ENCODE results near the gene CCDC180. TPM values are rescaled to one million over a fixed set of nuclear protein-coding genes. Genes with fewer than 3 reads are reported as not detected.

The CCDC180 gene
- 1 to 10 TPM; 3.4 to 4.3 TPM for total RNA-seq

DNA sequence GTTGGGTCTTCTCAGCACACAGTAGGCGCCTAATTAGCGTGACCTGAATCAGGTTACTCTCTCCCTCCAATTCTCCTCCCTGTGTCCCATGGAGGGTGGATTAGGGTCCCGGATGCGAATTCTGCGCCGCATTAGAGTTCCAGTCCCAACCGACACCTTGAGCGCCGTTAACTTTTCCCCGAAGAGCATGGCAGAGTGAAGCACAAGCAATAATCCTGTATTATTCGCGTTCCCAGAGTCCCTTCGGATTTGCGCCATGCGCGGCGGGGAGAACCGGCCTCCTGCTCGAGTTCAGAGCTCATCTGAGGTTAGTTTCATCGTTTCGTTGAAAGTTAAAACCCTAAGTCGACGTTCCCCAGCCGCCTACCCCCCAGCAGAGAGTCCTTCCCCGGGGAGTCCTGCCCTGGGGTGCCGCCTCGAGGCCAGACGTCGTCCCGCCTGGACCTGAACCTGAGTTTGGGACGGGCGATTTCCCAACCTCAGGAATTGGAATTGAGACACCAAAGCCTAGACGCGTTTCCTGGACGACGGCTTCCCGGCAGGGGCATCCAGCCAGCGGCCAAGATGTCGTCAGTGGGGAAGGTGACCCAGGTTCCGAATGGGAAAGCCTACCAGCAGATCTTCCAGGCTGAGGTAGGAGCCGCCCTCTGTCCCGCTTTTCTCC is at the start of gene CCDC180:
Gene CCDC180 (plus strand): TSS at position 160 of the 664 bp plus-strand sequence. CDS start 405 bp downstream, at position 565.

Other genes with a start within 250 kb of the CCDC180 start
- gene TDRD7, start 104.4 kb downstream of the CCDC180 start, total RNA-seq: 1 to 10 TPM; 8.3 to 9.4 TPM
- under 1 TPM; 0.48 to 0.66 TPM for gene TMOD1, start 194.0 kb downstream of the CCDC180 start, total RNA-seq

All from activated naive CD4-positive, alpha-beta T cell treated with anti-CD3 and anti-CD28 coated beads, Interleukin-2, amount 10 ng/mL, durations not matched to agents 5 hours and 36 hours (primary cell).